ENCODE results near the gene CFL2.

Gene CFL2

DNA sequence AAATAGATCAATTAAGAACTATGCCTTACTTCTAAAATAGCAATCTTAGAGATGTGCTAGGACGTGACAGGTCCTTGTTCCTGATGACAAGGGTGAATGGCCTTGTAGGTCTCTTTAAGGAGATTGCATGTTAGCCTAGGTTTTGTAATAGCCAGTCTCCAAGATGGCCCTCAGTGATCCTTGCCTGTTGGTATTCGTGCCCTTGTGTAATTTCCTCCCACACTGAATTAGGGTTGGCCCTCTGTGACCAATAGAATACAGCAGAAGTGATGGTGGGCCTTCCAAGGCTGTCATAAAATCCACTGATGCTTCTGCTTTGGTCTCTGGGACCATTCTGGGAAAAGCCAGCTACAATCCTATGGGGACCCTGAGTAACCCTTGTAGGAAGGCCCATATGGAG, 46.3 kb downstream of the CFL2 start:
- no peak for DNase-seq

DNA sequence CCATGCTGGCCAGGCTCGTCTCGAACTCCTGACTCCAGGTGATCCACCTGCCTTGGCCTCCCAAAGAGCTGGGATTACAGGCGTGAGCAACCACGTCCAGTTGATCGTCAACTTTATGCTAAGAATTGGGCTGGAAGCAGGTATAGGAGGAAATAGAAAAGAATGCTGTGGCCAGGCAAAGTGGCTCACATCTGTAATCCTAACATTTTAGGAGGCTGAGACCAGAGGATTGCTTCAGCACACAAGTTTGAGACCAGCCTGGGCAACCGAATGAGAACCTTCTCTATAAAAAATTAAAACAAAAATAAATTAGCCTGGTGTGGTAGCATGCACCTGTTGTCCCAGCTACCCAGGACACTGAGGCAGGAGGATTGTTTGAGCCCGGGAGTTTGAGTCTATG, 47.4 kb downstream of the CFL2 start:
- DNase-seq = no peak

DNA sequence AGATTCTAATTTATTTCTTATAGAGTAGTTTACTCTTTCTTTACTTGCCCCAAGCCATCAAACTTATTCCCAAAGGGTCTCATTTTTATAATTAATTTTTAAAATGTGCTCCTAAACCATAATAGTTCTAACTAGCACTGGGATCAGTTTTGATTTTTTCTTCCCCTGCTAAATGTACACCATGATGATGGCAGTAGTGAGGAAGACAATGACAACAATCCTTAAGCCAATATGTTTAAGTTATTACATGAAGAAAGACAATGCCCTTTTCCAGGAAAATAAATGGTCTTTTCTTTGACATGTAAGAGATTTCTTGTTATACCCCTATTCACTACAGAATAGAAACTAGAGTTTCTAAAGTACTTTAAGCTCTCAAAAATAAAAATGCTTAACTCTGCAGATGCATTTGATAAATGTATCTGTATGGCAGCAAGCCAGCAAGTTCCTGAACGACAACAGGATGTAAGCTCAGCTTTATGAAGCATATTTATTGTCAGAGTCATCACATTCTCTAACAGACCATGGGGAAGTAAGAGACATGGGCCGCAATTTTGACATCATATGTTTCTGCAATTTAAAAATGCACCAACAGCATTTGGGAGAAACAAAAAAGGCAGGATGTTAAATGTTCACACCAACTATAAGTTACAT, 48.5 kb downstream of the CFL2 start:
- DNase-seq = no peak

DNA sequence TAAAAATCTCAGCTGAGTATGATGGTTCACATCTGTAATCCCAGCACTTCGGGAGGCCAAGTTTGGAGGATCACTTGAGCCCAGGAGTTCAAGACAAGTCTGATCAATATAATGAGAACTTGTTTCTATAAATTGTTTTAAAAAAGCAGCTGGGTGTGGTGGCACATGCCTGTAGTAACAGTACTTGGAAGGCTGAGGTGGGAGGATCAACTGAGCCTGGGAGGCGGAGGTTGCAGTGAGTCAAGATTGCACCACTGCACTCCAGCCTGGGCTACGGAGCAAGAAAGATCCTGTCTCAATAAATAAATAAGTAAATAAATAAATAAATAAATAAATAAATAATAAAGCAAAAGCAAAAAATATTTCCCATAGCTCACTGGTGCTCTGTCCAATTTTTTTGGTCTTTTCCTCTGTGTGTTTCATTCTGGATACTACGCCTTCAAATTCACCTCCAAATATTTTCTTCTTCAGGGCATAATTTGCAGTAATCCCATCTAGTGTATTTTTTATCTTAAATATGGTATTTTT, 51.8 kb downstream of the CFL2 start:
- no peak for DNase-seq

DNA sequence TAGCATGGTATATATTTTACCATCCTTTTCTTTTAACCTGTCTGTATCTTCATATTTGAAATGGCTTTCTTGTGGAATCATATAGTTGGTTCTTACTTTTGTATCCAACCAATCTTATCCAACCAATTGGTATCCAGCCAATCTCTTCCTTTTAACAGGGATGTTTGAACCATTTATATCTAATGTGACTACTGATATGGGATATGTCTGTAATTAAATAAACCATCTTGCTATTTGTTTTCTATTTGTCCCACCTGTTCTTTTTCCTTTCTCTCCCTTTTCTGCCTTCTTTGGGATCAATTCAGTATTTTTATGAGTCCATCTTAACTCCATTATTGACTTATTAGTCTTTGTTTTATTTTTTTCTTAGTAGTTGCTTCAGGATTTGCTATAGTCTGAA, 53.6 kb downstream of the CFL2 start:
- no peak for DNase-seq

Measured in NCI-H526 treated with DMSO at 0.1 percent for 48 hours (cell line).